Muscle of arm (tissue), 14 donors: ENCODE results near the gene OR2AT4. TPM values are rescaled to one million over a fixed set of nuclear protein-coding genes. Genes with fewer than 3 reads are reported as not detected.
"Not testable (repeated sequence)": the region's sequence is repeated elsewhere in the genome, so short reads cannot be mapped to it uniquely, and the experiment has no call there.

ENCODE experiments used
- DNase-seq: peaks from one replicate; pipeline ENCODE4 v3.0.0-alpha.2; 2013
- long read RNA-seq, 11 donors: transcript quantifications; one replicate each; lab custom pipeline, GENCODE V29; 2026
- polyA plus RNA-seq, 12 donors: library from polyadenylated mRNA; unstranded; fragments of 120-200 nt; gene quantifications; one replicate each; pipeline ENCODE4 v1.2.1, GENCODE V29; 2013; ENCODE audit not compliant: insufficient read length in 12 of 12

Gene OR2AT4
- polyA plus RNA-seq: under 1 TPM in 7 of 12 donors, not detected in 5; 0.03 to 0.16 (median 0.11) TPM
- long read RNA-seq, donor 1: 0 reads
- long read RNA-seq, donor 2: 0 reads
- long read RNA-seq, donor 3: 0 reads
- long read RNA-seq, donor 4: 0 reads
- long read RNA-seq, donor 5: 0 reads
- long read RNA-seq, donor 6: 0 reads
- long read RNA-seq, donor 7: 0 reads
- long read RNA-seq, donor 8: 0 reads
- long read RNA-seq, donor 9: 0 reads
- long read RNA-seq, donor 10, partial matches to known transcripts: 0 of 1 reads
- long read RNA-seq, donor 10, other reads (novel, unspliced or antisense): 0 of 1 reads
- long read RNA-seq, donor 11: 0 reads

DNA sequence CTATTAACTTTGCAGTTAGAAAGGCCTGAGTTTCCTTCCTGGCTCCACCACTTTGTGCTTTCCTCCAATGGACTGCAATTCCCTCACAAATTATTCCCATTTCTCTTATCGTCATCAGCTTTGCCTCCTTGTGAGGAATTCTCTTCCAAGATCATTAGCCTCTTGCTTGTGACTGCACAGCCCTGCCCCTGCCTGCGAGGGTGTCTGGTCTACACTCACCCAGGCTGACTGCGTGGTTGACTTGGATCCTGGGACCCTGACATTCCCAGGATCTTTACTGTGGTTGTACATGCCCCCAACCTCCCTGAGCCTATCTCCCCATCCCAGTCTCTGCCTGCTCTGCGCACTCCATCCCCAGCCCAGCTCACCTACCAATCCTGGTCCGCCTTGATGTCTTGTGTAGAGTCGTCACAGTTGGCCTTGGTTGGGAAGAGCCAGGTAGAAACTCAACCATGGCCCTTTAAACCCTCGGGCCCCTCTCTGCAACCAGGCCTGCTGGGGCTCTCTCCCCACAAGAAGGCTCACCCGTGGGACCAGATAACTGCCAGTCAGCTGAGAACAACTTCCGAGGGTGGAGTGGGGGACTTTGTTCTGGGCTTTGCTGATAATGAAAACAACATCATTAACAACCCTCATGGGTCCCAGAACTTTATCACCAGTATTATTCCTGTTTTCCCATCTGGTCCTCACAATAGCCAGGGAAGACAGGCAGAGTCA lies at the start of gene OR2AT4:
TSS of gene OR2AT4 (minus strand) at position 421 of the 717 bp plus-strand sequence.
- no peak for DNase-seq

DNA sequence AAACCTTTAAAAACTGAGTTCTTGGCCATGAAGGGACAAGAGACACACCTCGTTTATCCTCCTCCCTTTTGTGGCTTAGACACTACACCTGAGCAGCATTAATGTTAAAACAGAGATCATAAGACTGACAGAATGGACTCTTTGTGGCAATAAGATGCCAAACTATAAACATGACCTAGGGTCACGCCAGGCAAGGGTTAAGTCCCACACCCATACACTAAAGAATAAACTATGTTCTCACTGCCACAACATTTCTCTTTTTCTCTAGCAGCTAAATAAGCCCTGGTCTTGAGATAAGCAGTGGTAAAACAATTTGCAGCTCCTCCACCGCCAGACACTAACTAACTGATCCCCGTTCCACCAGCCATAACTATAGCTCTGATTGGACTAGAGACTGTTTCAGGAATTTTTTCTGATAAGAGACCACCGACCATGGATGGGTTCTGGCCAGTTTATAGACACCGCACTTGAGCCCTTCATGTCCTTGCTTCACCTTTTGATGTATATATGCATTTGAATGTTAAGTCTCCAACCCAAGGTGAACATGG lies 49.4 kb upstream of the OR2AT4 start:
- no peak for DNase-seq

DNA sequence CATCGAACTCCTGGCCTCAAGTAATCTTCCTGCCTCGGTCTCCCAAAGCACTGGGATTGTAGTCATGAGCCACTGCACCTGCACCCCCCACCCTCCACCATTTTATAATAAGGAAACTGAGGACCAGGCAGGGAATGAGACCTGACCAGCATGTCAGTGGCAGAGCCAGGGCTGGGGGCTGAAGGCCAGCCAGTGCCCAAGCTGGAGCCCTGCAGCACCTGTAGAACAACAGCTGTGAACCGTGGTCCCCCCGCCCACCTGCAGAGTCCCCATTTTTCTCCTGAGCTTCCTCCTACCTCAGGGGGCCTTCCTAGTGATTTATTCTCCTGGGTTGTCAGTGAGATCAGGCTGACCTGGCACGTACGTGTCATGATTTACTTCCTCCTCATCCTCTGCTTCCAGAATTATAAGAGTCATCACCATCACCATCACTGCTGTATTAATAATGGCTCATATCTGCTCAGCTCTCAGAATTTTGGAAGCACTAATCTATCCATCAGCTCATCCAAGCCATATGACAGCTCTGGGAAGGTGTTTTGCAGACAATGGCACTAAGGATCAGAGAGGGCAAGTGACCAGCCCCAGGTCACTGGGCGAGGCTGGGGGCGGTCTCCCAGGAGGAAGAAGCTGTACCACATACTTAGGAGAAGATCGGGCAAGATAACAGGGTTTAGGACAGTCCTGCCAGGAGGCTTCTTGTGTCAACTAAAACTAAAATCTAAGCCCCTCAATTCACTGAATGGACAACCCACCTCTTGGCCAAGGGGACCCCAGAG lies 48.7 kb upstream of the OR2AT4 start:
- no peak for DNase-seq

DNA sequence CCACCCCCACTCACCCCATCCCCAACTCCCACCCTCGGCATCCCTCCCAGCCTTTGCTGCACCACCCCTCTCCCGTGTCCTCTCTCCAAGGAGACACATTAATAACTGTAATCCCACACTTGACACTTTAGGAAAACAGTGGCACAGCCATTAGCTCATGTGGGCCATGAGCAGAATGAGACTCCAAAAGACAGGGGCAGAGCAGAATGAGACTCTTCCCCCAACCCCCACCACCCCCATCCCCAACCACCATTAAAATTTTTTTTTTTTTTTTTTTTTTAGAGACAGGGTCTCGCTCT lies 48.0 kb upstream of the OR2AT4 start:
- DNase-seq: no peak

DNA sequence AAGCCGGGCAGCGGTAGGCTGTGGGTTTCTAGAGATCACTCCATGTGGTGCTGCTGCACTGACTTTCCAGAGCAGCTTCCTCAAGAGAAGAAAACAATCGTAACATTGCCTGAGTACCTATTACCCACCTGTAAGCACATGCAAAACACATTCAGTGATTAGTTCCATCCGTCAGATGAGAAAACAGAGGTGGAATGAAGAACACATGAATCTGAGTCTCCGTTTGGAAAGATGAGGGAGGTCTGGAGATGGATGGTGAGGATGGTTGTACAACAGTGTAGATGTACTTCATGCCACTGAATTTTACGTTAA lies 46.7 kb upstream of the OR2AT4 start:
- DNase-seq: no peak

DNA sequence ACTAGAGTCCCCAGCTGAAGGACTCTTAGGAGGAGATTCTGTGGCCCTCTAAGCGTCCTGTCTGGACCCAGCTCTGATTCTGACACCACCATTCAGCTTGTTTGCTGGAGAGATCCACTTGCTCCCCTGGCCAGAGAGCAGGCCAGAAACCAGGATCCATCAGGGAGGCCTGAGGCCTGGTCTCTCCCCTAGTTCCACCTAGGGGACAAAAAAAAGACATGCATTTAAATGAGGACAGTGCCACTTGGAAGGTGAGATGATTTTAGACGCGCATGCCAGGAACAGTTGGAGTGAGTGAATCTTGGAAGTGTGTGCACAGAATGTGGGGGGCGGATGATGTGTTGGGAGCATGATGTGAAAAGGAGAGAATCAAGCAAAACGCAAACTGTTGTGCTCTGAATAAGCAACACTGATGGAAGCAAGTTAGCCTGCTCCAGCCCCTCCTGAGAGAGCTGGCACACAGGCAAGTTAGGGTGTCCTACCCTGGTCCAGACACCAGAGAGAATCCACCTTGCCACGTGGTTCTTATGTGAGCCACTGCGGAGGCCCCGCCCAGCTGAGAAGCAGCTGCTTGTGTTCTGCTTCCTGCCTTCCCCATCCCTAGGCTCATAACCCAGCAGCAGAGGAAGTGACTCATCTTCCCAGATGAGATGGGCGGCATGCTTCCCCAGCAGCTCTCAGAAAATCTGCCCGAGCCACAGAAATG lies 46.2 kb upstream of the OR2AT4 start:
- DNase-seq: peak; percentile 61

DNA sequence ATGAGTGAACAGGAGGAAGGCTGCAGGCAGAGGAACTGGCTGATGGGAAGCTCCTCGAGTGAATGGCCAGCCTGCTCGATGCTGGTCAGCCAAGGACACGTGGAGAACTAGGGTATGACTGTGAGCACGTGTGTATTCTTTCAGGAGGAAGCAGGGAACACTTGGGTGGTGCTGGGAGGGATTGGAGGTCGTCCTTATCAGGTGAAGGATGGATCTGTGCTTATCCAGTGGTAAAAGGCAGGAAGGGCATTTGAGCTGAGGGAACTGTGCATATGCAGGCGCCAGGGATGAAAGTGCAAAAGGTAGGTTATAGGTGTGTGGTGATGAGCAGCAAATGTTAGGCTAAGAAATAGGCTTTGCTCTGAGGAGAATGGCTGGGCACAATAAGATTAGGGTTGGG lies 44.5 kb upstream of the OR2AT4 start:
- DNase-seq: no peak

DNA sequence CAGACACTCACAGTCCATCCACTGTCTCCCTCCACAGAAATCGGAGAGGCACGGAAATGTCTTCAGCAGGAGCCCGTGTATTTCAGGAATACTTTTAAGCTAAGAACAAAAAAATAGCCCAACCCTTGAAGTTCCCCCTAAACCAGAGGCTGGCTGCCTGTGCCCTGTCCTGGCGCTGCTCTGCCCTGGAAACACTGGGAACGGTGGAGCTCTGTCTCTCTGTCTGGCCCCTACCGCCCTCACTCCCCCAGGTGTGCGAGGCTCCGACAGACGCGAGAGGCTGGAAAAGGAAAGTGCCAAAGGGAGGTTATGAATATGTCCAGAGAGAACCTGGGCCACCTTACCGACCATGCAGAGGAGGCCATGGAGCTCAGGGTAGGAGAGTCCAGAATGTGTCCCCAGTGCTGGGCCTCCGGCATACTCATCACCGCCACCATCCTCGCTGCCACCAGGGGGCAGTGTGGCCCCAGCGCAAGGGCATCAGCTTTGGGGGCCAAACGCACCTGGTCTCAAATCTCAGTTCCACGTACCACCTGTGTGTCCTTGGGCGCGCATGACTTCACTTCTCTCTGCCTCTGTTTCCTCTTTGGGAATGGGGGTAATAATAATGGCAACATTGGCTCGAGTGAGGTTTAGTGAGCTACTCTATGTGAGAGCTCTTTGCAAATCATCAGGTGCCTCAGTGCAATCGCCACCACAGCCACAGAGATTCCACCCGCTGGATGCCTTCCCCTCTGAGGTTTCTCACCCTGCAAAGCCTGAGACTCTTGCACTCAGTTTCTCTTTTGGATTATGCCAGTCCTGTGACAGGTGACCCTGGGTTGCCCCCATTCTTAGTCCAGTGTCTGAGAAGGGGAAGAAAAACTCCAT lies 43.8 kb upstream of the OR2AT4 start:
- peak; percentile 57 for DNase-seq

DNA sequence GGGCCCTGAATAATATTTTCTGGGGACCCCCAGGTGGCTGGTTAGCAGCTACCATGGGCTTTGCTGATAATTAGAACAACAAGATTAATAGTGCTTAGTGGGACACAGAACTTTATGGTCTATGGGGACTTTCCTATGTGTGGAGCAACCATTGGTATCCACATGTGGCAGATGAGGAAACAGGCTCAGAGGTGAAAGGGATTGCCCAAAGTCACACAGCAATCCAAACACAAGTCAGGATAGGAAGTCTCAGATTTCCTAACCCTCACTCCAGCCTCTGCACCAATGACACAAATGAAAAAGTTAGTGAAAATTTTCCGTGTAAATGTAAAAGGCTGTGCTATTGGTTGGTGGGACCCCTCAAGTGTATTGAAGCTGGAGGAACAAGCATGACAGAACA lies 39.0 kb upstream of the OR2AT4 start:
- DNase-seq: no peak

DNA sequence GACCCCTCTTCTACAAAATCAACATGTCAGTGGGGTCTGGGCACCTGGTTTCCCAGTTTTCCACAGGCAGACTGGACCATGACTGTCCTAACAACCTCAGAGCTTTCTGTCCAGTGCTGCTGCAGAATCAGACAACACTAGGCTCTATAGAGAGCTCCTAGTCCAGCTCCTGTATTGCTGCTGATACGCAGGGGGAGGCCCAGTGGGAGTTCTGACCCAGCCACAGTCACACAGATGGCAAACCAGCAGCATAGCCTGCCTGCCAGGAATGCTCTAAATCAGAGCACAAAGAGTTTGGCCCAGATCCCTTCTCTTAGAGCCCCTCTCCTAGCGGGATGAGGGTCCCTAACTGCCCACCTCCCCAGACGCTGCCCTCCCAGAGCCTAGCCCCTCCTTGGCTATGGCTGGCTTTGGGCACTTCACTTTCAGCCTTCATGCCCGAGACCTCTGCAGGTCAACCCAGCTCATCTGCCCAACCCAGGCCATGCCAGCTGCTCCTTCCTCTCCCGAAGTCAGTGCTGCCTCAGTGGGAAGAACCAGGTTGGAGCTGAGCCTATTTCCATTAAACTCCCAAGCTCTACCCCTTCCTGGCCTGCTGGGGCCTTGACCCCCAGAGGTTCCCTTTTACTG lies 38.5 kb upstream of the OR2AT4 start:
- DNase-seq: no peak

DNA sequence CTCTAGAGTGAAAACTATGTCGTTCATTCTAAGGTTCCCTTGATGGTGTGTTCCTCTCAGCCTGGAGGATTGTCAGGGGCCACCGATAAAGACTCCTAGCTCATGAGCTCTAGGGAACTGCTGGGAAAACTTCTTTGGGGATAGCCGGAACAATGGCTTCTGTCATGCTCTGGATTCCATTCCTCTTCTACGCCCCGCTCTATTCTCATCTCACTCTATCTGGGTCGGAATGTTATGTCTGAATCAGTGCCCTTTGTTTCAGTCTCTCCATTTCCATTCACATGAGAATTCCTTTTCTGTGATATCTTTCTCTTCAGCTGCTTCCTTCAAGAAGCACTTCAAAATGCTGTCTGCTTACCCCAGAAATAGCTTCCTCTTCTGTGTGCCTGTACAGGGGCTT lies 37.3 kb upstream of the OR2AT4 start:
- no peak for DNase-seq

DNA sequence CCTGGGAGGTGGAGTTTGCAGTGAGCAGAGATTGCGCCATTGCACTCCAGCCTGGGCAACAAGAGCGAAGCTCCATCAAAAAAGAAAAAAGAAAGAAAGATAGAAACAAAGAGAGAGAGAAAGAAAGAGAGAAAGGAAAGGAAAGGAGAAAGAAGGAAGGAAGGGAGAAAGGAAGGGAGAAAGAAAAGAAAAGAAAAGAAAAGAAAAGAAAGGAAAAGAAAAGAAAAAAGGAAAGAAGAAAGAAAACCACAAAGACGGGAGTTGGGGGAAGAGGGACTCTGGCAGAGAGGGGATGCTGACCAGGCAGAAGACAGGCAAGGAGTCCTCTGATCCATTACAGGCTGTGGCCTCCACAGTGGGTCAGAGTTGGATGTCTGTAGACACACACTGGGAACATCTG lies 35.4 kb upstream of the OR2AT4 start:
- DNase-seq: no peak

DNA sequence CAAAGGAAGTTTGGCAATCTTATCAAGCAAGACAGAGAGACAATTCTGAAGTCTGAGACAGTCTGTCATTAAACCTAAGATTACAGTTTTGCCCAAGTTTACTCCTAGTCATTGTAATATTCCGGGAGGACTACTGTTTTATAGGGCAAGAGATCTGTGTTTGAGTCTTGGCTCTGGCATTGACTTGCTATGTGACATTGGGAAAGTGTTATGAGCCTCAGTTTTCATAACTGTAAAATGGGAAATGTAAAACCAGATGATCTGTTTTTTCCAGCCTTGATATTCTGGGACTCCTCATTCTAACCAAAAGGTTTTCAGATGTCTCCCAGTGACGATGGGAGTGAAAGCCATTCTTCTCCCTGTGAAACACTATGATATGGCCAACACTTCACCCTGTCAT lies 29.9 kb upstream of the OR2AT4 start:
- no peak for DNase-seq

DNA sequence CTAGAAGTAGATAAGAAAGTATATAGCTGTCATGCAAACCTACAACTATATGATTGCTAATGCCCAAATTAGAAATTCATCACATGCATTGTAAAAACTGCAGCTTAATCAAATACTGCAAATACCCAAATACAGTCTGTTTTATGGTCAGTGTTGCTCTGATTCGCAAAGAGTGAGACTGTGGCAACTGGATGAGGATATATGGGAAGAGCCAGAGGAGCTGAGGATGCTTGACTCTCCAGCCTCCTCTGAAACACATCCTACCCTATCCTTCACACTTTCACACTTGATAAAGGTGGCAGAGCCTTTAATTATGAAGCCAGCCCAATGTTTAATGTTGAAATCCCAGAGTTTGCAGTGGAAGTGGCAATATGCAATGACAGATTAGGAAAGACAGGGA lies 21.9 kb upstream of the OR2AT4 start:
- no peak for DNase-seq

DNA sequence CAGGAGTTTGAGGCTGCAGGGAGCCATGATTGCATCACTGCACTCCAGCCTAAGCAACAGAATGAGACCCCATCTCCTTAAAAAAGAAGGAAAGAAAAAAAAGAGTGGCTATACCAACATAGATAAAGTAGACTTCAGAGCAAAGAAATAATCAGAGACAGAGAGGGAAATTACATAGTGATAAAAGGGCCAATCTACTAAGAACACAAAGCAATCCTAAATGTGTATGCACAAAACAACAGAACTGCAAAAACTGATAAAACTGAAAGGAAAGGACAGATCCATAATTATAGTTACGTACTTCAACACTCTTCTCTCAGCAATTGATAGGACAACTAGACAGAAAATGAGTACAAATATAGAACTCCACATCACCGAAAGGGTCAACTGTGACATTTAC lies 17.8 kb upstream of the OR2AT4 start:
- DNase-seq: no peak

DNA sequence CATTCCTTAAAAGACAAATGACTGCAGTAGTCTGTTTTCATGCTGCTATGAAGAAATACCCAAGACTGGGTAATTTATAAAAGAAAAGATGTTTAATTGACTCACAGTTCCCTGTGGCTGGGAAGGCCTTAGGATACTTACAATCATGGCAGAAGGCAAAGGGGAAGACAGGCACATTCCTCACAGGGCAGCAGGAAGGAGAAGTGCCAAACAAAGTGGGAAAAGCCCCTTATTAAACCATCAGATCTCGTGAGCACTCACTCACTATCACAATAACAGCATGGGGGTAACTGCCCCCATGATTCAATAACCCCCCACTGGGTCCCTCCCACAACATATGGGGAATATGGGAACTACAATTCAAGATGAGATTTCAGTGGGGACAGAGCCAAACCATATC lies 16.4 kb upstream of the OR2AT4 start:
- no peak for DNase-seq

DNA sequence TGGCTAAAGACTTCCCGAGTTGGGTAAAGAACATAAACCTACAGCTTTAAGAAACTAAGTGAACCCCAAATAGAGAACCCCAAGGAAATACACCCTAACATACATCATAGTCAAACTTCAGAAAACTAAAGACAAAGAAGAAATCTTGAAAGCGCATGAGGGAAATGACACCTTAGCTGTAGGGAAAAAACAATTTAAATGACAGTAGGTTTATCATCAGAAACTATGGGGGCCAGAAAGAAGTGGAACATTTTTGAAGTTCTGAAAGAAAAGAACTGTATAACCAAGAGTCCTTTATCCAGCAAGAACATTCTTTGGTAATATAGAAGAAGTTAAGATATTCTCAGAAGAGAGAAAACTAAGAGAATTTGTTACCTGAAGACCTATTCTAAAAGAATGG lies 15.5 kb upstream of the OR2AT4 start:
- DNase-seq: no peak

DNA sequence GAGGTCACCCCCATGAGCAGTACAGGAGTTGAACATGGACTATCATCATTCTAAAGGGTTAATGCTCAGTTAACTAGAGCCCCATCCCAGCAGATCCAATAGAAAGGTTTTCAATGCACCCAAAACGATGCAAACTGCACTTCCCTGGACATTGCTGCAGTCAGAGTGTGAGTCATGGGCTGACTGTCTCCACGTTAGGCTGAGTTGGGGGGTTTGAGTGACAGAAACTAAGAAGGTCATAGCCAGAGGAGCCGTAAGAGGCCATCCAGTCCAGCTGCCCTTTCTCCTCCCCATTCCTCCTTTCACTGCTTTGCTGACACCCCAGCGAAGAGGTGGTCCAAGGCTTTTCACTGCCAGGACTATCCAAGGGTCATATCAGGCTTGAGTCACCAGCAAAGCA lies 10.5 kb upstream of the OR2AT4 start:
- DNase-seq: no peak

DNA sequence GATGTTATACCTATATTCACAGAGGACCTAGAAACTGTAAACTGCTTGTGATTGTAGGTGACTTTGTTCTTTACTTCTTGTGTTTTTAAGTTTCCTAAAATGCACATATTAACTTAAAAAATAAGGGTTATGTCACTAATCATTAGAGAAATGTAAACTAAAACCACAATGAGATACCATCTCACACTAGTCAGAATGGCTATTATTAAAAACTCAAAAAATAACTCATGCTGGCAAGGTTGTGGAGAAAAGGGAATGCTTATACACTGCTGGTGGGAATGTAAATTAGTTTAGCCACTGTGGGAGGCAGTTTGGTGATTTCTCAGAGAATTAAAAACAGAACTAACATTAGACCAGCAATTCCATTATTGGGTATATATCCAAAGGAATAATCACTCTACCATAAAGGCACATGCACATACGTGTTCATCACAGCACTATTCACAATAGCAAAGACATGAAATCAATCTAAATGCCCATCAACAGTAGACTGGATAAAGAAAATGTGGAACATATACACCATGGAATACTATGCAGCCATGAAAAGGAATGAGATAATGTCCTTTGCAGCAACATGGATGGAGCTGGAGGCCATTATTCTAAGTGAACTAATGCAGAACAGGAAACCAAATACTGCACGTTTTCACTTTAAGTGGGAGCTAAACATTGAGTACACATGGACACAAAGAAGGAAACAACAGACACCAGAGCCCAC lies 9.4 kb upstream of the OR2AT4 start:
- DNase-seq: not testable (repeated sequence)

DNA sequence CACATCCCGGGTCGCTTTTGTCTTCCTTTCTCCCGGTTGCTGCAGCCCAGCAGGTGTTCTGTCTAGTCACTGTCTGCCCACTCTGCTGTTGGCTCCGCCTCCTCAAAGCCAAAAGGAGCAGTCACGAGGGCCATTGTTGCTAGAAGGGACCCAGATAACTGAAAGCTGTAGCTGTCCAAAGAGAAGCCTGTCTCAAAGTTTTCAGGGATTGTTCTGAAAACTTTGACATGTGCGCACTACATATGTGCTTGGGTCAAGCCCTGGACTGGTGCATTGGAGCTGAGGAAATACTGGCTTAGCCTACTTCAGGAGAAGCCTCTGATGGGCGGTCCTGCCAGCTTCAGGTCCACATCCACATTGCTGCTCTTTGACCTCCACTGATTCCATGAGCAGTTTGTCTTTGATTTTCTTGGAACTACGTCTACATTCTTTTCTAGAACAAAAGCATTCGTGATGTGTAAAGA lies 8.8 kb upstream of the OR2AT4 start:
- DNase-seq: no peak
